Islet precursor cell (in vitro differentiated cells): ENCODE data around the gene TCF25.

Experiments used
- DNase-seq: peaks from one replicate; pipeline ENCODE4 v3.0.0-alpha.2; 2018

The TCF25 gene

GRCh38 chr16:89880477-89881367, 7.3 kb downstream of the TCF25 start:
- peak; percentile 38 for DNase-seq

- no peak for DNase-seq
Observed at GRCh38 chr16:89881368-89881730, 8.0 kb downstream of the TCF25 start.

GRCh38 chr16:89883346-89884040, 10.1 kb downstream of the TCF25 start:
- DNase-seq, result no peak

DNA sequence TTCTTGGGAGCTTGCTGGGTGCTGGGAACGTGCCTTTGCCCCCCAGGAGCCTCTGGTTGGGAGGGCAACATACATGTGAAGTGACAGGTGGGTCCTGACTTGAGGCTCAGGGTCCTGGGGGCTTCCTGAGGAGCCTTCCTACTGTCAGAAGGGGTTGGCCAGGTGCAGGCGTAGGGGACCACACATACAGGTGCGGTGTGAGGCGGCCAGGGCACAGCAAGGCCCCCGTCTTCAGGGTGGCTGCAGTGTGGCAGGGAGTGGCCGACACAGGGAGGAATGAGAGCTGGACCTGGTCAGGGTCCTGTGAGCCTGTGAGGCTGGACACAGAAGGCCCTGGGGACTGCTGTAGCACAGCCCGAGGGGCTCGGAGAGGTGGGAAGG, 10.6 kb downstream of the TCF25 start:
- no peak for DNase-seq

GRCh38 chr16:89887243-89887642, 13.9 kb downstream of the TCF25 start:
- no peak for DNase-seq

DNA sequence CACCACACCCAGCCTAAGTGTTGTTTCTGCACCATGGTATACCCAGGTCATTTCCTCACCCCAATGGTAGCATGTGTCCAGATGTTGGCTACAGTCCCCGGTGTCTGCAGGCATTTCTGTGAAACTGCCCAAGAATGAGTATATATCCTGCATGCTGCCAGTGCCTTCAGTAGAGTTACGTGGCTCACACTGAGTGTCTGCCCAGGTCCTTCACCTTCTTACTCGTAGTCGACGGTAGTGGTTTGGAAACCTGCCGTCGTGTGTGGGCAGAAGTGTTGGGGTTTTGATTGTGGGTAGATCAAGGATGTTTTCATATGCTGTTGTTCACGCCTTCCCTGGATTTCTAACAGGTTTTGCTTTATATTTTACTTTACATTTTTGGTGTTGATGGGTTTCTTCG, 16.8 kb downstream of the TCF25 start:
- DNase-seq, result no peak

DNA sequence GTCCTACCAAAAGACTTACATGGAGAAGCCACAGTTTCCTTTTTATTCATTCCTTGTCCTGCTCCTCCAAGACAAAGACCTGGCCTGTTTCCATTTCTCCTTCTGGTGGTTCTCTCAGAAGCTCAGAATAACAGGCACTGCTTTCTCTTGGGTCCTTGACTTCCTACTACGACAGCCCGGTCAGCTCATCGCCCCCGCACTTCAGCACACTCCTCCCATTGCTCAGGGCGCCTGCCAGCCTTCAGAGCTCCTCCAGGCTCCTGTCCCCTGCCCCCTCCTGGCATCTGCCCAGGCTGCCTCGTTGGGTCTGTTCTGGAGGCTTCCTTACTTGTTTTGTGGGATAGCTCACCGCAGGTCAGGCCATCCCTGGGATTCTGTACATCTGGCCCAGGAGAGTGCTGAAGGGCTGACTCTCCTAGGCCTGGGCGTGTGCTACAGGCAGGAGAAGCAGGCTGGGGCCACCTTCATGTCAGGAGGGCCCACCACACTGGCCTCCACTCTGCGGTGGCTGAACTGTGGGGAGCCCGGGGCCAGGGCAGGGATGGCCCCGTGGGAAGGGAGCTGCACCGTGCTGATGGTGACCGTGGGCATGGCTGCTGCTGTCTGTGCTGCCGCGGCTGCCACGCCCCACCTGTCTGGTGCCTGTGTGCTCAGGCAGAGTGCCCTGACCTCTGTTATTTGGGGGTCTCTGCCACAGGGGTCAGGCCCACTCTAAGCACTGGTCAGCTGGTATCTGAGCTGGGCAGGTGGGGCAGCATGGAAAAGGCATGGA, 17.7 kb downstream of the TCF25 start:
- no peak for DNase-seq

- no peak for DNase-seq
Observed at GRCh38 chr16:89892055-89892630, 18.8 kb downstream of the TCF25 start.

GRCh38 chr16:89892635-89893034, 19.2 kb downstream of the TCF25 start:
- no peak for DNase-seq

DNA sequence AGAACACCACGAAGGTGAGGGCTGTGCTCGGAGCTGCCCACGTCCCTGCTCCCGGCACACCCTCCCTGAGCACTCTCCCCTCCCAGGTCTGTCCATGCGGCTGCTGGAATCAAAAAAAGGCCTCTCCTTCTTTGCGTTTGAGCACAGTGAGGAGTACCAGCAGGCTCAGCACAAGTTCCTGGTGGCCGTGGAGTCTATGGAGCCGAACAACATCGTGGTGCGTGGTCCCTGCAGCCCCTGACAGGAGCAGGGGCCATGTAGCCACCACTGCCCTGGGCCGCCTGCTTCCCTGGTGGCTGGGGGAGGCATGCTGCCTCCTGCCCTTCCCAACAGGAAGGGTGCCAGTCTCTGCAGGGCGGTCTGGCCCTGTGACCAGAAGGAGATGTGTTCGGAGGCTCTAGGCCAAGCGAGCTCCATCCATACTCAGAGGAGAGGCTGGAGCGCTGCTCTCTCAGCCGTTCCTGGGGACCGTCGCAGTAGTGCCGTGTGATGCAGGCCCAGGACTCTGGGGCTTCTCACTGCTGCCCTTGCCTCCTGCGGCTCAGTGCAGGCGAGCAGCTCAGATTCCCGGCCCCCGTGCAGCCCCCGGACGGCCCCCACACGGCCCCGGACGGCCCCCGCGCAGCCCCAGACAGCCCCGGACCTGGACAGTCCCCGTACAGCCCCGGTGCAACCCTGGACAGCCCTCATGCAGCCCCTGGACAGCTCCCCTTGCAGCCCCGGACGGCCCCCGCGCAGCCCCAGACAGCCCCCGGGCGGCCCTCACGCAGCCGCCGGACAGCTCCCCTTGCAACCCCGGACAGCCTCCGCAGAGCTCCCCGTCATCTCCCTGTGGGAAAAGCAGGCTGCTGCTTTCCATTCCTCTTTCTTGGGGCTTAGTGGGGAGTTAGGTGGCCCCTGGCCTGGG, 20.5 kb downstream of the TCF25 start:
- DNase-seq, result peak; percentile 38

GRCh38 chr16:89895482-89896250, 22.3 kb downstream of the TCF25 start:
- DNase-seq, result no peak

- no peak for DNase-seq
Observed at GRCh38 chr16:89897204-89897603, 23.8 kb downstream of the TCF25 start.

DNA sequence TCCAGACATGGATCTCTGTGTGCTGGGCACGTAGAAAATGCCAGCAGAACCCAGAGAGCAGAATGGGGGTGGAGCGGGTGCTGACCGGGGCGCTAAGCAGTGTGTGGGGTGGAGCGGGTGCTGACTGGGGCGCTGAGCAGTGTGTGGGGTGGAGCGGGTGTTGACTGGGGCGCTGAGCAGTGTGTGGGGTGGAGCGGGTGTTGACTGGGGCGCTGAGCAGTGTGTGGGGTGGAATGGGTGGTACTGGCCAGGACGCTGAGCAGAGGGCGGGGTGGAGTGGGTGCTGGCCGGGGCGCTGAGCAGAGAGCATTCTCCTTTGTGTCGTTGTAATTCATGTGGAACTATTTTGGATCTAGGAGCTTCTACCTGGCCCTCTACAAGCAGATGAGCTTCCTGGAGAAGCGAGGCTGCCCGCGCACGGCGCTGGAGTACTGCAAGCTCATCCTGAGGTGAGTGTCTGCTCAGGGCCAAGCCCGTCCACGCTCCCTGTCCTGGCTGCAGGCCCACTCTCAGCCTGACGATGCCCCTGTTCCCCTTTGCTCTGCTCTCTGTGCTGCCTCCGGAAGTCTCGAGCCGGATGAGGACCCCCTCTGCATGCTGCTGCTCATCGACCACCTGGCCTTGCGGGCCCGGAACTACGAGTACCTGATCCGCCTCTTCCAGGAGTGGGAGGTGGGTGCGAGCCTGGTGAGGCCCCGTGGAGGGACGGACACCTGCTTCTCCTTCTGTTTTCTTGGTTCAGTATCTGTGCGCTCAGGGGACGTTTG, 25.0 kb downstream of the TCF25 start:
- DNase-seq, result no peak

DNA sequence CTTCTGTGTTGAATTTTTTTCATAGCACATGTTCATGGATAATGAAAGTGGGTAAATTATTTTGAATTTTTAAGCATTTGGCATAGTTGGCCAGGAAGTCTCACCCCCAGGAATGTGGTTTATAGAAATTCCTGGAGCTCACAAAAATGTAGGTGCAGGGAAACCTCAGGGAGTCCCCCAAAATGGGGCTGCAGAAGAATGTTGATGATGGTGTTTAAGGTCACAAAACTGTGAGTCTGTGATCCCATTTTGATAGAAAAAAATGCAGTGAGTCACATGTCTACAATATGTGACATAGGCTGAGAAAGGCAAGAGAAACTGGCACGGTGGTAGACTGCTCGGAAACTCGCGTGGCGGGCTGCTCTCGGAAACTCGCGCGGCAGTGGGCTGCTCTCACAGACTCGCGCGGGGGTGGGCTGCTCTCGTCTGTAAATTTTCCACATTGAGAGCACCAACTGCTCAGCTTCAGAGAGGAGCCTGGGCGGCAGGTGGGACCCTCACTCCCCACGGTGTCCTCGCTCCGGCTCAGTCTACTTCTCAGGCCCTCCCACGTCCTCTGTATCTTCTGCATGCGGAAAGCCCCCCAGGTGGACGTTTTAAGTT, 26.6 kb downstream of the TCF25 start:
- DNase-seq, result no peak

- DNase-seq, result no peak
Observed at GRCh38 chr16:89900885-89901284, 27.5 kb downstream of the TCF25 start.

DNA sequence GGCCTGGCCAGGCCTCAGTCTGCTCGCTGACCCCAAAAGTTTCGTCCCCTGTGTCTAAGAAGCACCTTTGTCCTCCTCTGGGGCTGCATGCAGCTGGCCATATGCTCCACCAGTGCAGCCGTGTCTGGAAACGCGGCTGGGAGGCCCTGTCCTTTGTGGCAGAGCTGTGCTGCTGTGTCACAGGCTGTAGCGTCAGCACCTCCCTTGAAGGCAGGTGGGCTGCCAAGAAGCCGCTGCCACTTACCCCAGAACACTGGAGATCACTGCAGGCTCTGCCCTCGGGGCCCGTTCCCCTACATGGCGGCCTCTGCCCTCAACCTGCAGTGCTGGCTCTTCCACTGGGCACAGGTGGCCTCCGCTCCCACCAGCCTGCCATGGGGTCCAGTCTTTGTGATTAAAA, 29.6 kb downstream of the TCF25 start:
- DNase-seq, result no peak

- no peak for DNase-seq
Observed at GRCh38 chr16:89903908-89904515, 30.6 kb downstream of the TCF25 start.

DNA sequence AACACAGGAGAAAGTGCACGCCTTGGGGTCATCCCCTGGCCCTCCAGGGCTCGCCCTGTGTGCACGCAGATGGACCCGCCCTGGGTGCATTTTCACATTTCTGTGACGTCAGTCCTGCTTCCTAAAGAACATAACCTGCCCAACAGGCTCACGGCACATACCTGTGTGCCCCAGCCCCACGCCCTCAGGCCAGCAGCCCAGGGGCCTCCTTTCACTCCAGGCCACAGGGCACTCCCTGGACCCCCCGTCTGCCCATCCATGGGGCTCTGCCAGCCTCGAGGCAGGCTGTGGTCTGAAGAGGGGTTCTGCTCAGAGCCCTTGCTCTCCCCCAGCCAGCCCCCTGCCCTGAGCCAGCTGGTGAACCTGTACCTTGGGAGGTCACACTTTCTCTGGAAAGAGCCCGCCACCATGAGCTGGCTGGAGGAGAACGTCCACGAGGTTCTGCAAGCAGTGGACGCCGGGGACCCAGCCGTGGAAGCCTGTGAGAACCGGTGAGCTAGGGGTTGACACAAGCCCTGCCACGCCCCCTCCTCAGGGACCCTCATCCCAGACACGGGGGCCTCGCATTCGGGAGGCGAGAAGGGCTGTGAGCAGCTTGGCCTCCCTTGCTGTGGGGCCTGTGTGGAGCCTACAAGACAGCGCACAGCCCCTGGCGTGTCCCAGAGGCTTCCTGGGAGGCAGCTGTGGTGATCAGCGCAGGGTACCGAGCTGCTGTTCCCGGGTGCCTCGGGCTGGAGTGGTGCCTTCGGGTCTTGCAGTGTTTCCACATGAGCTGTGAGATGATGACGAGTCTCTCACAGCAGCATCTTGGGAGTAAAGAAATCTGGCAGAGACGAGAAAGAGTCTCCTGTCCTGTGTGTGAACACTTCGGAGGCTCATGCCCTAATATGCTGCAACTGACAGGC, 31.5 kb downstream of the TCF25 start:
- DNase-seq, result no peak
